OCI-LY3 (cell line): ENCODE results near the gene WDR18.

ENCODE experiments used
- H2AFZ ChIP-seq: fragments of 200-600, 300-600 bp; shearing (Covaris generic); 2 replicates; pipeline ENCODE4 v1.6.0; 2014; ENCODE audit warnings: antibody characterized with exemption, low read depth, low read length
- H3K27ac ChIP-seq: fragments of 200-600, 300-600 bp; sonication (generic); 2 replicates; pipeline ENCODE4 v1.5.1; 2014; ENCODE audit warnings: mild to moderate bottlenecking, low read length, moderate library complexity, mixed read lengths
- H3K27me3 ChIP-seq: fragments of 200-600, 300-600 bp; sonication (generic); 2 replicates; pipeline ENCODE4 v1.6.1; 2014; ENCODE audit warnings: low read depth, low read length, mixed read lengths
- H3K36me3 ChIP-seq: fragments of 200-600, 300-600 bp; sonication (generic); replicated peaks from 2 replicates; pipeline ENCODE3; 2014; ENCODE audit warnings: low read depth, low read length, mixed read lengths
- H3K4me1 ChIP-seq: fragments of 300-600, 200-600 bp; sonication (generic); 2 replicates; pipeline ENCODE4 v1.6.1; 2014; ENCODE audit warnings: low read length, mixed read lengths
- H3K4me2 ChIP-seq: fragments of 200-600, 300-600 bp; sonication (generic); 2 replicates; pipeline ENCODE4 v1.6.1; 2014; ENCODE audit warnings: low read length, mixed read lengths
- H3K4me3 ChIP-seq: fragments of 300-600, 200-600 bp; sonication (generic); 2 replicates; pipeline ENCODE4 v1.5.1; 2014; ENCODE audit warnings: antibody characterized with exemption, mild to moderate bottlenecking, low read length, moderate library complexity
- H3K79me2 ChIP-seq: fragments of 300-600, 200-600 bp; shearing (Covaris generic); 2 replicates; pipeline ENCODE4 v1.6.1; 2014; ENCODE audit warnings: mild to moderate bottlenecking, low read length, mixed read lengths
- H3K9ac ChIP-seq: fragments of 300-600, 200-600 bp; shearing (Covaris generic); 2 replicates; pipeline ENCODE4 v1.6.0; 2014; ENCODE audit warnings: mild to moderate bottlenecking, low read length, moderate library complexity
- H3K9me3 ChIP-seq: fragments of 200-600, 300-600 bp; shearing (Covaris generic); 2 replicates; pipeline ENCODE4 v1.6.1; 2014; ENCODE audit warnings: low read length, mixed read lengths; ENCODE audit not compliant: insufficient read depth
- H4K20me1 ChIP-seq: fragments of 200-600, 300-600 bp; sonication (generic); 2 replicates; pipeline ENCODE4 v1.6.1; 2016; ENCODE audit warnings: low read length, mixed read lengths; ENCODE audit not compliant: insufficient read depth
- EZH2phosphoT487 ChIP-seq: fragments of 200-600 bp; shearing (Covaris generic); IDR thresholded peaks from 2 replicates; pipeline ENCODE4 v1.6.1; 2018; ENCODE audit warnings: antibody characterized with exemption, mixed run types, low read depth
- TF ChIP-seq, protein P1 (sequence below): fragments of 200-600, 300-600 bp; sonication (generic); IDR thresholded peaks from 2 replicates; pipeline ENCODE4 v1.5.1; 2014; ENCODE audit warnings: antibody characterized with exemption, low read length, low read depth

The WDR18 gene

DNA sequence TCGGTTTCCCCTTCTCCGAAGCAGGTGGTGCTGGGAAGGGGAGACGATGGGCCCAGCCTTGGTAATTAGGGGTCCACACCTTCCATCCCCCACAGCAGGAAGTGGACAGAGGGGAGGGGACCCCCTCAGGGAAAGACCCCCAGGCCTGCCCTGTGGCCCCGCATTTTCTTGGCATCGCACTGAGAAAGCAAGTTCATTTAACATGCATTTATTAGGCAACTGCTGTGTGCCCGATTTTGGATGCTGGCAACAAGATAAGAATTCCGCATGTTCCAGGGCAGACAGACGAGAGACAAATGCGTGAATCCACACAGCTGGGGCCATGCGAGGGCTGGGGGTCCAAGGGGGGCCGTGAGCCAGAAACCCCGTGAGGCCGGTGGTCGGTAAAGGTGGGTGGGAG, 29.9 kb upstream of the WDR18 start:
- no peak for TF ChIP-seq EZH2phosphoT487
- TF ChIP-seq, protein P1, sequence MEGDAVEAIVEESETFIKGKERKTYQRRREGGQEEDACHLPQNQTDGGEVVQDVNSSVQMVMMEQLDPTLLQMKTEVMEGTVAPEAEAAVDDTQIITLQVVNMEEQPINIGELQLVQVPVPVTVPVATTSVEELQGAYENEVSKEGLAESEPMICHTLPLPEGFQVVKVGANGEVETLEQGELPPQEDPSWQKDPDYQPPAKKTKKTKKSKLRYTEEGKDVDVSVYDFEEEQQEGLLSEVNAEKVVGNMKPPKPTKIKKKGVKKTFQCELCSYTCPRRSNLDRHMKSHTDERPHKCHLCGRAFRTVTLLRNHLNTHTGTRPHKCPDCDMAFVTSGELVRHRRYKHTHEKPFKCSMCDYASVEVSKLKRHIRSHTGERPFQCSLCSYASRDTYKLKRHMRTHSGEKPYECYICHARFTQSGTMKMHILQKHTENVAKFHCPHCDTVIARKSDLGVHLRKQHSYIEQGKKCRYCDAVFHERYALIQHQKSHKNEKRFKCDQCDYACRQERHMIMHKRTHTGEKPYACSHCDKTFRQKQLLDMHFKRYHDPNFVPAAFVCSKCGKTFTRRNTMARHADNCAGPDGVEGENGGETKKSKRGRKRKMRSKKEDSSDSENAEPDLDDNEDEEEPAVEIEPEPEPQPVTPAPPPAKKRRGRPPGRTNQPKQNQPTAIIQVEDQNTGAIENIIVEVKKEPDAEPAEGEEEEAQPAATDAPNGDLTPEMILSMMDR, result no peak
- H4K20me1 ChIP-seq, result peaks cover 22% of the 10 kb centered on the region; the same call in 1 of the 2 replicates
- no peaks in the 10 kb centered on the region for H3K27me3 ChIP-seq
- H3K9ac ChIP-seq, result peak overlapping the region; percentile 49; the same call in 1 of the 2 replicates
- peak overlapping the region; percentile 61 for H3K4me3 ChIP-seq
- H3K4me1 ChIP-seq, result peaks cover 60% of the 10 kb centered on the region
- no peaks in the 10 kb centered on the region for H3K36me3 ChIP-seq
- no peaks in the 10 kb centered on the region for H3K9me3 ChIP-seq
- peak overlapping the region; percentile 71 for H3K4me2 ChIP-seq
- peaks cover 62% of the 10 kb centered on the region for H3K79me2 ChIP-seq
- H2AFZ ChIP-seq, result no peak overlapping the region
- peak overlapping the region; percentile 27 for H3K27ac ChIP-seq

- Histone ChIP-seq H3K9ac (peak overlapping the region; percentile 49; the same call in 1 of the 2 replicates), H3K9me3 (no peaks in the 10 kb centered on the region), H3K27ac (peak overlapping the region; percentile 27), H4K20me1 (peaks cover 28% of the 10 kb centered on the region; the same call in 1 of the 2 replicates), H3K36me3 (peaks cover 6% of the 10 kb centered on the region), H3K27me3 (no peaks in the 10 kb centered on the region), H2AFZ (no peak overlapping the region), H3K79me2 (peaks cover 68% of the 10 kb centered on the region), H3K4me2 (peak overlapping the region; percentile 71), H3K4me1 (peaks cover 54% of the 10 kb centered on the region), H3K4me3 (peak overlapping the region; percentile 61)
- no peak for TF ChIP-seq EZH2phosphoT487
- TF ChIP-seq, protein P1, result no peak
These were observed 29.3 kb upstream of the WDR18 start for GRCh38 chr19:954672-955494.

- Histone ChIP-seq H3K4me1 (peaks cover 43% of the 10 kb centered on the region), H2AFZ (no peak overlapping the region), H3K27ac (no peak overlapping the region), H4K20me1 (peaks cover 32% of the 10 kb centered on the region; the same call in 1 of the 2 replicates), H3K4me3 (no peak overlapping the region), H3K4me2 (no peak overlapping the region), H3K27me3 (no peaks in the 10 kb centered on the region), H3K9me3 (no peaks in the 10 kb centered on the region), H3K36me3 (peaks cover 15% of the 10 kb centered on the region), H3K9ac (no peak overlapping the region), H3K79me2 (peaks cover 63% of the 10 kb centered on the region)
- TF ChIP-seq, protein P1, result no peak
- no peak for TF ChIP-seq EZH2phosphoT487
These were observed 28.1 kb upstream of the WDR18 start for GRCh38 chr19:955803-956765.
